Activated CD4-positive, alpha-beta T cell treated with anti-CD3 and anti-CD28 coated beads, Interleukin-2, amount 50 U/mL, for 24 hours (primary cell): ENCODE results near the gene MTF1.
"Not testable (repeated sequence)": the region's sequence is repeated elsewhere in the genome, so short reads cannot be mapped to it uniquely, and the experiment has no call there.

Experiments used
- DNase-seq, 2 donors: peaks; one replicate each; pipeline ENCODE4 v3.0.0-alpha.2; 2020; ENCODE audit warnings: low read depth in 1 of 2, low spot score in 1 of 2

Gene MTF1

DNA sequence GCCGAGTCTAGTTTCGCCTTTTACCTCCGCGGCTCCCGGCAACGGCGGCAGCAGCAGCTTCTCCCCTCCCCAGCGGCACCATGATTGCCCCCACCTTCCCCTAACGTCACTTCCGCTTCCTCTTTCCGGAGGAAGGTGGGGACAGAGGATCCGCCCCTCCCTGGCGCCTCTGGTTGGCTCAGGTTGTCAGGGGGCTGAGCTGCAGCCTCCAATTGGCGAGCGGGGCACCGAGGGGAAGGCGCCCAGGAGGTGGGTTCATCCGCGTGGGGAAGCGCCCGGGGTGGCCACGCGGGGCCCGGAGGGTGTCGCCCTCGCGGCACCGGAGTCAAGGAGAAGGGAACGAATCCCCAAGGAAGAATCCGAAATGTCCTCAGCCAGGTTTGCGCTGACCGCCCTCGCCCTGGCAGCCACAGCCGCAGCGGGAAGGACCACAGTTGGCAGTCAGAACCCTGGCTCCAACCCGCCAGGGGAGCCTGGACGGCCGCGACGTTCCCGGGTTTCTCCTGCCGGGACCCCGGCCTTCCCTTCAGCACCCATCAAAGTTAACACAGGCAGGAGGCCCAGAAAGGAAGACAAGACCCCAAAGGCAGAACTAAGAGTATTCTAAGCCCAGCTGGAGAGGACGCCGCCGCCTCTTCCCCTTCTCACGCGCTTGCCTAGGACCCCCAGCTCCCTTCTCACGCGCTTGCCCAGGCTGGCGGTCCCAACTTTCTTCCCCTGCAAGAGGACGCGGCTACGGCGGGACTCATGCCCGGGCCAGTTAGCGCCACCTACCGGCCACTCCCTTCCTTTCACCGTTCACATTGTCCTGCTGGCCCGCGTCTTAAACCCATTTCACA is at the start of gene MTF1:
Gene MTF1 (minus strand): TSS at position 86 of the 839 bp plus-strand sequence. CDS start 1,934 bp downstream, outside the sequence.
- DNase-seq, result peak; percentile 88 to 97

DNA sequence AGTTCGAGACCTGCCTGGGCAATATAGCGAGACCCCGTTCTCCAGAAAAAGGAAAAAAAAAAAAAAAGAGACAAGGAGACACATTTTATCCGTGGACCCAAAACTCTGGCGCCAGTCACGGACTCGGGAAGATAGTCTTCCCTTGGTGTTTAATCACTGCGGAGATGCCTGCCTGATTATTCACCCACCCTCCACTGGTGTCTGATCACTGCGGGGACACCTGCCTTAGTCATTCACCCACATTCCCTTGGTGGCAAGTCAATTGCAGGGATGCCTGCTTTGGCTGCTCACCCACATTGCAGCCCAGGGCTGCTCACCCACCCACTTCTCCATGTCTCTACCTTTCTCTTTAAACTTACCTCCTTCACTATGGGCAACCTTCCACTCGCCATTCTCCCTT is 49.1 kb upstream of the MTF1 start:
- DNase-seq, result not testable (repeated sequence)

DNA sequence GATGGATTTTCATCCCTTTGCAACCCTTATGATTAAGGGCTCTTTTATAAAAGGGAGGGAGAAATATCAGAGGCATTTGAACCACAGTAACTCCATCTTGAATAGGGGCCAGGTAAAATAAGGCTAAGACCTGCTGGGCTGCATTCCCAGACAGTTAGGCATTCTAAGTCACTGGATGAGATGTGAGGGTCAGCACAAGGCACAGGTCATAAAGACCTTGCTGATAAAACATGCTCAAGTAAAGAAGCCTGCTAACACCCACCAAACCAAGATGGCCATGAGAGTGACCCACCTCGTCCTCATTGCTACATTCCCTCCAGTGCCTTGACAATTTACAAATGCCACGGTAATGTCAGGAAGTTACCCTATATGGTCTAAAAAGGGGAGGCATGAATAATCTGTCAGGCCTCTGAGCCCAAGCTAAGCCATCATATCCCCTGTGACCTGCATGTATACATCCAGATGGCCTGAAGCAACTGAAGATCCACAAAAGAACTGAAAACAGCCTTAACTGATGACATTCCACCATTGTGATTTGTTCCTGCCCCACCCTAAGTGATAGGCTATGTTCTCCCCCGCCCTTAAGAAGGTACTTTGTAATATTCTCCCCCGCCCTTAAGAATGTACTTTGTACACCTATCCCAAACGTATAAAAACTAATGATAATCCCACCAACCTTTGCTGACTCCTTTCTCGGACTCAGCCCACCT is 48.2 kb upstream of the MTF1 start:
- DNase-seq, result not testable (repeated sequence)

DNA sequence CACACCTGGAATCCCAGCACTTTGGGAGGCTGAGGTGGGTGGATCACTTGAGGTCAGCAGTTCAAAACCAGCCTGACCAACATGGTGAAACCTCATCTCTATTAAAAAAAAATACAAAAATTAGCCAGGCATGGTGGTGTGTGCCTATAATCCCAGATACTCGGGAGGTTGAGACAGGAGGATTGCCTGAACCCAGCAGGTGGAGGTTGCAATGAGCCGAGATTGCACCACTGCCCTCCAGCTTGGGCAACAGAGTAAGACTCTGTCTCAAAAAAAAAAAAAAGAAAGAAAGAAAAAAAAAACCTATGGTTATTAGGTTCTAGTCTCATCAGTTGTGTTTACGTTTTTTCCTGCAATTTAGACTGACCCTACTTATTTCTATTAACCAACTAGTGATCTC is 47.2 kb upstream of the MTF1 start:
- not testable (repeated sequence) for DNase-seq

DNA sequence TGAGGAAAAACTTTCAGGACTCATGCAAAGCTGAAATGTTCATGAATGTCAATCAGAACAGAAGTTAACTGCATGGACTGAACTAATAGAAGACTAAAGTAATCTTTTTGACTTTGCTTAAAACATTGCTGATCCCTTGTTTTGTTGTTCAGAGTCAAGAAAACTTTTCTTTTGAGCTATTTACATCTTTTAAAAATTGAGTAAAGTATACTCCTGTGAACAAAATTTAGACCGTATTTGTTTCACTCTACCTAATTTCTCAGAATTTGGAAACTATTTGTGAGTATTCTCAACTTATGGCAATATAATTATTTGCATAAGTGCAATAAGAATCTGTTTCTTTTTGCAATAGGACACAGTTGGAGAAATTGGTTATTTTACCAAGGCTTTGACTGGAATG is 46.3 kb upstream of the MTF1 start:
- DNase-seq, result no peak

DNA sequence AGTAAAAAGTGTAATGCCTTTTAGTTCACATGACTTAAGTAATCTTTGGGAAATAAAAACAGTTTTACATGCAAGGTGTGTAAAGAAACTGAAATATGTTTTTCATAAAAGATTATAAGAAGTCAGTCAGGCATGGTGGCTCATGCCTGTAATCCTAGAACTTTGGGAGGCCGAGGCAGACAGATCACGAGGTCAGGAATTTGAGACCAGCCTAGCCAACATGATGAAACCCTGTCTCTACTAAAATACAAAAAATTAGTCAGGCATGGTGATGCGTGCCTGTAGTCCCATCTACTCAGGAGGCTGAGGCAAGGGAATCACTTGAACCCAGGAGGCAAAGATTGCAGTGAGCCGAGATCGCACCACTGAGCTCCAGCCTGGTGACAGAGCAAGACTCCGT is 44.5 kb upstream of the MTF1 start:
- not testable (repeated sequence) for DNase-seq

DNA sequence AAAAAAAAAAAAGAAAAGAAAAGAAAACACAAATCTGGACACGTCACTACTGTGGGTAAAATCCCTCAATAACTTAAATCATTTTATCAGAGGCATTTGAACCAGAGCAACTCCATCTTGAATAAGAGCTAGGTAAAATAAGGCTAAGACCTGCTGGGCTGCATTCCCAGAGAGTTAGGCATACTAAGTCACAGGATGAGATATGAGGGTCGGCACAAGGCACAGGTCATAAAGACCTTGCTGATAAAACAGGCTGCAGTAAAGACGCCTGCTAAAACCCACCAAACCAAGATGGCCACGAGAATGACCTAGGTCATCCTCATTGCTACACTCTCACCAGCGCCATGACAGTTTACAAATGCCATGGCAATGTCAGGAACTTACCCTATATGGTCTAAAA is 43.6 kb upstream of the MTF1 start:
- DNase-seq, result no peak

DNA sequence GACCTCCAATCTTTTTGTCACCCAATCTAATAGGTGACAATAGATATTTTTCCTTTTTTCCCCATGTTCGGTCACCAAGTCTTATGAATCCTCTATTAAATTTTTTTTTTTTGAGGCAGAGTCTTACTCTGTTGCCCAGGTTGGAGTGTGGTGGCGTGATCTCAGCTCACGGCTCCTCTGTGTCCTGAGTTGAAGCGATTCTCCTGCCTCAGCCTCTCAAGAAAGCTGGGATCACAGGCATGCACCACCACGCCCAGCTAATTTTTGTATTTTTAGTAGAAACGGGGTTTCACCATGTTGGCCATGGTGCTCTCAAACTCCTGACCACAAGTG is 42.5 kb upstream of the MTF1 start:
- DNase-seq, result no peak

DNA sequence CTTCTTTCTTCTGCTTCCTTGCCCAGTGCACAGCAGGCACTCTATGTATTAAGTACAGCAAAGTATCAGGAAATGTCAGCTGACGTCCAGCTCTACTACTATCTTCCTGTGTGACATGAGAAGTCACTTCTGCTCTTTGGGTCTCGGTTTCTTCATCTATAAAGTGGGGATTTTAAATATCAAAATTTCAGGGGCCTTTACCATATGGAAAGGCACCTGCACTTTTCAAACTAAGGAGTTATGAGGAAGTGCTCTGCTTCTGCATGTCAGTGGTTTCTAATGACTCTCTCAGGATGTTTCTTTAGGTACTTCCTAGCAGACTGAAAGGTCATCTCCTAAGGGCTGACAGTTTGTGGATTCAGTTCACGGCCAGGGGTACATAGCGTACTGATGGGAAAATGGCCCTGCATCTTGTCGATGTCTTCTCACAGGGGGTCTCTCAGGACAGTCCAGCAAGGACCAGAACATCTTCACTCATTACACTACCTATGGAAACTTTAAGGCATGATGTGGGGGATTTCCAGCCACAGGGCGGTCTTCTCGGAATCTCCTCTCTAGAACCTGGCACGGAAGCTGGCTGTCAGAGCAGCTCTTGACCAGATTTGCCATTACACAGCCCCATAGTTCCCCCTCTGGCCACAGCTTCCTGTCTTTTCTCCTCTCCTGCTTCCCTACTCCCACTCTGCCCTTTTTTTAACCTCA is 42.0 kb upstream of the MTF1 start:
- DNase-seq, result no peak

DNA sequence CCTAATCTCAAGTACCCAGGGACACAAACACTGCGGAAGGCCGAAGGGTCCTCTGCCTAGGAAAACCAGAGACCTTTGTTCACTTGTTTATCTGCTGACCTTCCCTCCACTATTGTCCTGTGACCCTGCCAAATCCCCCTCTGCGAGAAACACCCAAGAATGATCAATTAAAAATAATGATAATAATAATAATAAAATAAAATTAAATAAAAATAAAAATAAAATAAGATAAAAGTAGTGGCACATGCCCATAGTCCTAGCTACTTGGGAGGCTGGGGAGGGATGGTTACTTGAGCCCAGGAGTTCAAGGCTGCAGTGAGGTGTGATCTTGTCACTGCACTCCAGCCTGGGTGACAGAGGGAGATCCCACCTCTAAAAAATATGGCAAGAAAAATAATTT is 38.2 kb upstream of the MTF1 start:
- not testable (repeated sequence) for DNase-seq

DNA sequence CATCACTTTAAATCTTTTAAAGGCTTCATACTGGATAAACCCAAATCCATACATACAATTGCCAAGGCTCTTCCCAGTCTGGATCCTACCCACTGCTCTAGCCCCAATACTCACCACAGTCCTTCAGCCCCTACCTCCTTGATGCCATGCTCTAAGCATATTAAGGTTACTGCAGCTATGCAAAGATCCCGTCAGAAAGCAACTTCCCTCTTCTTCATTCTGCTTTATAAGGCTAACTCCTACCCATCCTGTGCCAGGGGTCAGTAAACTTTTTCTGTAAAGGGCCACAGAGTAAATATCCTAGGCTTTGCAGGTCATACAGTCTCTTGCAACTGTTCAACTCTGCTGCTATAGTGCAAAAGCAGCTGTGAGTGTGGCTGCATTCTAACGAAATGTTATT is 34.3 kb upstream of the MTF1 start:
- DNase-seq, result no peak

DNA sequence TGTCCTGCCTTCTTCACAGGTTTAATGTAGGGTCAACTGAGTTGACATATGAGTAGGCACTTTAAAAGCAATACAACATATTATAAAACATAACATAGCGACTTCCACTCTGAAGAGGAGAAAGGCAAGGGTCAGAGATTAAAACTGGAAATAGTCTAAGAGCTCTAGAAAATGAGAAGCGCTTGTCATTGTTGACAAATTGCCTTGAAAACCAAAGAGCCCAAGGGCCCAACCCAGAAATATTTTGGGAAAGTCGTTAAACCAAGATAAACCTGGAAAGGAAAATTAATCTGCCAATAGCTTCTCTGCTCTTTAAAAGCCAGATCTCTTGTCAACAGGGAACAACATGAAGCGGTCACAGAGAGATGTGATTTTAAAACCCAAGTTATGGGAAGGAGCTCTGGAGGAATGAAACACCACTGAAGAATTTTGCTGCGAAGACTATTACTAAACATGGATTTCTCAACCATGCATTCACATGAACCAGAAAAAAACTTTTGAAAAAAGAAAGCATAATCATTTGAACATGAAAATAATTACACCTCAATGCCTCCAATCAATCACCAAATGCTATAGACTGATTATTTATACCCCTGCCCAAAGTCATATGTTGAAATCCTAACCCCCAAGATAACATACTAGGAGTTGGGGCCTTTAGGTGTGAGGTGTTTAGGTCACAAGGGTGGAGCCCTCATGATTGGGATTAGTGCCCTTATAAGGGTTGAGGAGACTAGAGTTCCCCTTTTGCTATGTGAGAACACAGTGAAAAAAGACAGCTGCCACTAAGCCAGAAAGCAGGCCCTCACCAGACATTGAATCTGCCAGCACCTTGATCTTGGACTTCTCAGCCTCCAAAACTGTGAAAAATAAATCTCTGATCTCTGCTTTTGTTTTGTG is 33.0 kb upstream of the MTF1 start:
- no peak for DNase-seq

DNA sequence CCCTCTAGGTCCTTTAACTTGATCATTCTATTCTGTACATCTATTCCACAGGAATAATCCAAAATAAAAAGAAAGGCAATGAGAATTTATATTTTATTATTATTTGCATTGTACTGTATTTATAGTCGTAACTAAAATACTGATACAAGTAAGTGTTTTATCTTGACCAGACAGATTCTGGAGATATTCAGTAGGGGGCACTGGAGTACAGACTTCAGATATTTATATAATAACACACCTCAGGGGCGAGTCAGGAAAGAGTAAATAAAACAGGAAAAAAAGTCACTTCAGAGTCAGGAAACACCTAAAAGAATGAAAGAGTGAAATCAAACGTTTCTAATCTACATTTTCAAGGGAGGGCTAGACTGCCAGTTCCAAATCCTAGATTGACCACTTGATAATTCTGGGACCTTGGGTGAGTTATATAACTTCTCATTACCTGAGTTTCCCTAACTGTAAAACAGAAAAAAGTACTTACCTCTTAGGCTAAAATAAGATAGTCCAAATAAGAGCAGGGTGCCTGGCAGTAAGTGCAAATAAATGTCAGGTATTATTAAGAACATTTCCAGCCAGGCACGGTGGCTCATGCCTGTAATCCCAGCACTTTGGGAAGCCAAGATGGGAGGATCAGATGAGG is 31.1 kb upstream of the MTF1 start:
- peak in 1 of 2 donors; percentile 2 for DNase-seq

DNA sequence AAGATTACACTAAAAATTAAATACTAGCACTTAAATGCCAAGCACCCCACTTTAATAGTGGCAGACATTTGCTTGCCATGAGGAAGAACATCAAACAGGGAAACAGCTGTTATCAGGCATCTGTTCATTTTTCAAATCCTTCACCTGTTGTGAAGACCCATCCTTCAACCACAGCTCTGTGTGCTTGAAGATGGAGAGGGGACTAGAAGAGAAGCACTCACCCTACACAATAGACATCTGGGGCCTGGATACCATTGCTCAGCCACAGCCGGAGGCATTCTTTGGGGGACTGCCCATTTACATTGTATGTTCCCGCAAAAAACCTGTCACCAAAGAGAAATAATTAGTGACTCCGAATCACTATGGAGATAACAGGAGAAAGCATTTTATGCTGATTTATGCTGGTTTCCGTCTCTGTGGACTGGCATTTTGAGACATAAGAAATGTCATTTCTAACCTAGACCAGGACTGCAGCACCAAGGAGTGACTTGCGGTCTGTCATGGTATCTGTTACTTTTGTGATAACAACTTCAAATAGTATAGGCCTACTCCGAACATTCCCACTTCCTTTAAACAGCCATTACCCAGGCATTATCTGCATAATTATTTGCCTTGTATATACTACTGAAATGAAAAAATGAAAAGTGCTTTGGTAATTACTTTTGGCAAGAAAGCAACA is 28.8 kb upstream of the MTF1 start:
- no peak for DNase-seq

DNA sequence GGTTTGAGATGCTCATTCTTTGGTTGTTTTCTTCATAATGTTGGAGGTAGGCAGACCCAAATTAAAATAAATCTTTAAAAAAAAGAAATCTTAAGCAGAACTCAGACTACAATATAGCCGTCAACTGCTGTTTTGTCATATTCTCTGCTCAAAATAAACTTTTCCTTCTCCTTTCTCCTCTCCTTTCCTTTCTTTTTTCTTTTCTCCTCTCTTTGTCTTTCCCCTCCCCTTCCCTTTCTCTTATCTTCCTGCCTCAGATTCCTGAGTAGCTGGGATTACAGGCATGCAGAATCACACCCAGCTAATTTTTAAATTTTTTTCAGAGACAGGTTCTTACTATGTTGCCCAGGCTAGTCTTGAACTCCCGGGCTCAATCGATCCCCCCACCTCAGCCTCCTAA is 24.8 kb upstream of the MTF1 start:
- no peak for DNase-seq

DNA sequence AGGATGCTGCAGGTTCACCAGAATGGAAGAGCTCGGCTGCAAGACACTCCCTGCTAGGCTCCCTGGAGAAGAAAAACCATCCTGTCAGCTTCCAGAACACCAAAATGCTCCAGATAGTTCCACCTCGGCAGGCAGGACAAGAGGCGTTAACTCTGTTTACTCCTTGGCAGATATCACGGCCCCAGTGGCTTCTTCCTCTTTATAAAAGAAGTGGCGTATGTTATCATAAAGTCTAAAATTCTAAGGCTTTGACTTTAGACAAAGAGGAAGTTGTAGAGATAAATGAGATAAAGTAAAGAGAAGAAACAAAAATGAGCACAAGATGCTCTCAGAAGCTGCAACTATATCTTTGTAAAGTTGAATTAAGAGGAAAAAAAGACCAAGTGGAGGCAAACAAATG is 24.3 kb upstream of the MTF1 start:
- no peak for DNase-seq

DNA sequence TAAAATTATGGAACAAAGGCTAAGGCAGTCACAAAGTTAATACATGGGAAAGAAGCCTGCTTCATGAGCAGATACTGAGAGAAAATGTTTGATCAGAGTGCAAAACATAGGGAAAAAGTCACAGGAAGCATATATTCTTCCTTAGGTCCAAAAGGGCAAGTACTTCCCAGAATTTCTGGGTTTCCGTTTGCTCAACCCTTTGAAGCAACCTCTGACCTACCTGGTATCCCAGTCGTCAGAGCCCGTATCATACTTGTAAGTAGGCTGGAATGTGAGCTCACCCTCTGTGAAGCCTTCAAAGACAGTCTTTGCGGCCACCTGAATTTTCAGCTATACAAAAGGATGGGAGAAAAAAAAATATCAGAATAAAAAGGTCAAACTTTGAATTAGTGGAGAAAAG is 20.5 kb upstream of the MTF1 start:
- DNase-seq, result no peak

DNA sequence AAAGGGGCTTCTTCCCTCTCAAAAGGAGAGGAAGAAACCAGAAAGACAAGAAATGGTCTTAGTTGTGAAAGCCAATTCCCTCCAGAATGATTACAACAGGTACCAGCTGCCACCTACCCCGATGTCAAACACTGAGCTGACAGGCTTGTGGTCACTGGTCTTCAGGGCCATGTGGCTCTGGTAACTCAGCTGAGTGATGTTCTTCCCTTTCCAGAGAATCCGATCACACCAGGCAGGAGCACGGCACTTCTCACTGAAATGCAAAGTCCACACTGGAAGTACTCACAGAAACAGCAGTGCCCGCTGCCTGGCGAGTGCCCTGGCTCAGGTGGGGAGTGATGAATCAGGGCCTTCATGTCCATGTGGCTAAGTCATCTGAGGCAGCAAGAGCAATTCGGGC is 18.7 kb upstream of the MTF1 start:
- DNase-seq, result no peak

DNA sequence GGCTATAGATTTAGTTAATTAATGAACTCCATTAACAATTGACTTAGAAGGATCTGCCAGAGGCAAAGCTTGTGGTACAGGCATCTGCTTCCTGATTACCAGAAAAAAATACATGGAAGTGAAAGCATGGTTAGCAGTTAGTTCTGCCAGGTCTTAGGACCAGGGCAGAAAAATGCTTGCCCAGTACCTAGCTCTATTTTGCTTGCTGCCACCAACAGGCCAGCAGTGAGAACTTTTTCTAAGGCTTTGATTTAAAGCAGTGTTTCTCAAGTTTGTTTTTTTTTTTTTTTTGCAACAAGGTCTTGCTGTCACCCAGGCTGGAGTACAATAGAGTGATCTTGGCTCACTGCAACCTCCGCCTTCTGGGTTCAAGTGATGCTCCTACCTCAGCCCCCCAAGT is 16.4 kb upstream of the MTF1 start:
- DNase-seq, result no peak

DNA sequence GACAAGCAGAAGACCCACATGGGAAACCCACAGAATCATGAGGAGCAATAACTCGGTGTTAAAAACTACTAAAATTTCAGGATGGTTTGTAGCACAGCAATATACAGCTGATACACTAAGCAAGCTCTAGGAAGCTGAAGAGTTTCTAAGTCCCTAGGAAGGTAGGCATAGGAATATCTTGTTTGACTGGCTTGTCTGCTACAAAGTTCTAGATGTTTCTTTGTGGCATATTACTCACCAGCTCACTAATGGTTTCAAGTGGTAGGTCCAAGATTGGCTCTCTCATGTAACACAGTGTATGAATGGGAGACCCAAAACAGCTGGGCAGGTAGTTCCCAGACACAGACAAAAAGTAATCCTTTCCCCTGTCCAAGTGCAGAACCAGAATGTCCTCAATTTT is 13.3 kb upstream of the MTF1 start:
- no peak for DNase-seq
